Endothelial cell of umbilical vein (primary cell): ENCODE results near the gene ZDHHC11.
"Not testable (repeated sequence)": the region's sequence is repeated elsewhere in the genome, so short reads cannot be mapped to it uniquely, and the experiment has no call there.

Experiments used
- CTCF ChIP-seq, 2 donors: IDR thresholded peaks; 1 replicate in 1 of 2; 2 replicates in 1 of 2; pipeline ENCODE4 v1.5.1; 2011; ENCODE audit warnings: low read length in 2 of 2, mild to moderate bottlenecking in 2 of 2, moderate library complexity in 2 of 2, control low read depth in 1 of 2, inconsistent platforms in 1 of 2, low read depth in 1 of 2; ENCODE audit not compliant: insufficient read depth in 1 of 2; ENCODE audit errors: extremely low read depth in 1 of 2
- EZH2 ChIP-seq: IDR thresholded peaks from 2 replicates; pipeline ENCODE4 v1.6.1; 2012; ENCODE audit warnings: borderline replicate concordance, low read depth, mild to moderate bottlenecking, moderate library complexity, low read length, inconsistent platforms; ENCODE audit not compliant: severe bottlenecking
- FOS ChIP-seq: IDR thresholded peaks from 2 replicates; pipeline ENCODE4 v1.6.1; 2011; ENCODE audit warnings: mild to moderate bottlenecking, low read length, moderate library complexity, borderline replicate concordance; ENCODE audit not compliant: insufficient read depth
- GATA2 ChIP-seq: IDR thresholded peaks from 2 replicates; pipeline ENCODE4 v1.7.0; 2011; ENCODE audit warnings: low read depth, mild to moderate bottlenecking, moderate library complexity, mixed read lengths, low read length; ENCODE audit not compliant: insufficient read length, insufficient read depth
- JUN ChIP-seq: IDR thresholded peaks from 2 replicates; pipeline ENCODE4 v1.6.1; 2011; ENCODE audit warnings: borderline replicate concordance, low read depth; ENCODE audit not compliant: insufficient read length, insufficient read depth
- MAX ChIP-seq: IDR thresholded peaks from 2 replicates; pipeline ENCODE4 v1.6.1; 2011; ENCODE audit not compliant: insufficient read depth, insufficient read length
- POLR2A ChIP-seq: IDR thresholded peaks from 2 replicates; pipeline ENCODE4 v1.6.1; 2012; ENCODE audit warnings: low read depth, mild to moderate bottlenecking, control low read depth, low read length
- POLR2AphosphoS5 ChIP-seq: IDR thresholded peaks from 2 replicates; pipeline ENCODE4 v1.6.1; 2012; ENCODE audit warnings: low read depth, mild to moderate bottlenecking, control low read depth, low read length, moderate library complexity; ENCODE audit not compliant: insufficient read depth

GRCh38 chr5:751992-752391 is 98.8 kb downstream of the ZDHHC11 start:
- not testable (repeated sequence) for TF ChIP-seq EZH2; CTCF (IDR thresholded peaks at IDR 0.05; ENCODE audit: extremely low read depth in 1 of 2, insufficient read depth in 1 of 2, low read depth in 1 of 2, low read length in 2 of 2); POLR2A; POLR2AphosphoS5; JUN; MAX; FOS; GATA2
